GM23338 (cell line): Measurements from ENCODE around the gene AGAP5.

ENCODE experiments used
- CREB1 ChIP-seq: fragments of 250-450 bp; sonication (Bioruptor Pico); IDR thresholded peaks from 2 replicates; pipeline ENCODE4 v1.5.0; 2020; ENCODE audit warnings: low read depth, mild to moderate bottlenecking, moderate library complexity
- EZH2 ChIP-seq: fragments of 200-600 bp; sonication (generic); IDR thresholded peaks from one replicate; pipeline ENCODE4 v1.8.0; 2017; ENCODE audit warnings: antibody characterized with exemption, mild to moderate bottlenecking, low read depth; ENCODE audit not compliant: unreplicated experiment
- EZH2phosphoT487 ChIP-seq: fragments of 200-600 bp; sonication (generic); IDR thresholded peaks from one replicate; pipeline ENCODE4 v1.8.1; 2018; ENCODE audit warnings: antibody characterized with exemption; ENCODE audit not compliant: unreplicated experiment
- JUNB ChIP-seq: IDR thresholded peaks from one replicate; pipeline ENCODE4 v1.6.1; 2016; ENCODE audit warnings: antibody characterized with exemption; ENCODE audit not compliant: unreplicated experiment
- NANOG ChIP-seq: IDR thresholded peaks from 2 replicates; pipeline ENCODE4 v1.6.1; 2016; ENCODE audit warnings: antibody characterized with exemption, borderline replicate concordance
- POLR2AphosphoS5 ChIP-seq: IDR thresholded peaks from 2 replicates; pipeline ENCODE4 v1.6.1; 2016; ENCODE audit warnings: antibody characterized with exemption, low read depth
- ZNF114 ChIP-seq: fragments of 250-450 bp; sonication (Bioruptor Pico); IDR thresholded peaks from 2 replicates; pipeline ENCODE4 v1.5.0; 2020; ENCODE audit warnings: mild to moderate bottlenecking, moderate library complexity
- ZNF331 ChIP-seq: fragments of 250-450 bp; sonication (Bioruptor Pico); IDR thresholded peaks from 2 replicates; pipeline ENCODE4 v1.5.0; 2020; ENCODE audit warnings: low read depth, mild to moderate bottlenecking, moderate library complexity
- TF ChIP-seq, protein P1 (sequence below), 2 experiments: fragments of 200-600 bp in 1 of 2; sonication (generic) in 1 of 2; conservative IDR thresholded peaks; 2 replicates each; pipeline versions ENCODE4 v1.5.1 to v1.6.1; 2016 to 2017; ENCODE audit warnings: antibody characterized with exemption in 2 of 2, low read depth in 2 of 2, mild to moderate bottlenecking in 2 of 2, moderate library complexity in 1 of 2
- TF ChIP-seq, protein P2 (sequence below): IDR thresholded peaks from one replicate; pipeline ENCODE4 v1.6.1; 2018; ENCODE audit warnings: antibody characterized with exemption; ENCODE audit not compliant: unreplicated experiment
- TF ChIP-seq, protein P3 (sequence below): IDR thresholded peaks from 2 replicates; pipeline ENCODE4 v1.6.1; 2016; ENCODE audit warnings: antibody characterized with exemption

DNA sequence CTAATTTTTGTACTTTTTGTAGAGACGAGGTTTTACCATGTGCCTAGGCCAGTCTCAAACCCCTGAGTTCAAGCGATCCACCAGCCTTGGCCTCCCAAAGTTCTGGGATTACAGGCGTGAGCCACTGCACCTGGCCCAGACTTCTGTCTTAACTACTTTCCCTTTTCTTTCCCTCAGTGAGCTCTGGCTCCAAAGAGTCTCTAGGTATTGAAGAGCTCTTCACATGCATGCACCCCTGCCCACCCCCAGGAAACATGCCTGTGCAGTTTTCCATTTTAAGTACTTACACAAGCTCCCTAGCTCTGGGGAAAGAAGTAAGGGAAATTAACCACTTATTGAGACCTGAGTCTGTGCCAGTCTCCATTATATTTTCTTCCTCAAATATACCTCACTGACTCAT, 58.6 kb downstream of the AGAP5 start:
- TF ChIP-seq POLR2AphosphoS5 (no peak), CREB1 (CRISPR knock-in tag) (no peak), EZH2 (no peak), JUNB (no peak), EZH2phosphoT487 (no peak), ZNF331 (CRISPR knock-in tag) (no peak), NANOG (no peak), ZNF114 (CRISPR knock-in tag) (no peak)
- TF ChIP-seq, protein P1, sequence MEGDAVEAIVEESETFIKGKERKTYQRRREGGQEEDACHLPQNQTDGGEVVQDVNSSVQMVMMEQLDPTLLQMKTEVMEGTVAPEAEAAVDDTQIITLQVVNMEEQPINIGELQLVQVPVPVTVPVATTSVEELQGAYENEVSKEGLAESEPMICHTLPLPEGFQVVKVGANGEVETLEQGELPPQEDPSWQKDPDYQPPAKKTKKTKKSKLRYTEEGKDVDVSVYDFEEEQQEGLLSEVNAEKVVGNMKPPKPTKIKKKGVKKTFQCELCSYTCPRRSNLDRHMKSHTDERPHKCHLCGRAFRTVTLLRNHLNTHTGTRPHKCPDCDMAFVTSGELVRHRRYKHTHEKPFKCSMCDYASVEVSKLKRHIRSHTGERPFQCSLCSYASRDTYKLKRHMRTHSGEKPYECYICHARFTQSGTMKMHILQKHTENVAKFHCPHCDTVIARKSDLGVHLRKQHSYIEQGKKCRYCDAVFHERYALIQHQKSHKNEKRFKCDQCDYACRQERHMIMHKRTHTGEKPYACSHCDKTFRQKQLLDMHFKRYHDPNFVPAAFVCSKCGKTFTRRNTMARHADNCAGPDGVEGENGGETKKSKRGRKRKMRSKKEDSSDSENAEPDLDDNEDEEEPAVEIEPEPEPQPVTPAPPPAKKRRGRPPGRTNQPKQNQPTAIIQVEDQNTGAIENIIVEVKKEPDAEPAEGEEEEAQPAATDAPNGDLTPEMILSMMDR (conservative IDR thresholded peaks at IDR 0.05; ENCODE audit: low read depth in 2 of 2): no peak
- TF ChIP-seq, protein P2, sequence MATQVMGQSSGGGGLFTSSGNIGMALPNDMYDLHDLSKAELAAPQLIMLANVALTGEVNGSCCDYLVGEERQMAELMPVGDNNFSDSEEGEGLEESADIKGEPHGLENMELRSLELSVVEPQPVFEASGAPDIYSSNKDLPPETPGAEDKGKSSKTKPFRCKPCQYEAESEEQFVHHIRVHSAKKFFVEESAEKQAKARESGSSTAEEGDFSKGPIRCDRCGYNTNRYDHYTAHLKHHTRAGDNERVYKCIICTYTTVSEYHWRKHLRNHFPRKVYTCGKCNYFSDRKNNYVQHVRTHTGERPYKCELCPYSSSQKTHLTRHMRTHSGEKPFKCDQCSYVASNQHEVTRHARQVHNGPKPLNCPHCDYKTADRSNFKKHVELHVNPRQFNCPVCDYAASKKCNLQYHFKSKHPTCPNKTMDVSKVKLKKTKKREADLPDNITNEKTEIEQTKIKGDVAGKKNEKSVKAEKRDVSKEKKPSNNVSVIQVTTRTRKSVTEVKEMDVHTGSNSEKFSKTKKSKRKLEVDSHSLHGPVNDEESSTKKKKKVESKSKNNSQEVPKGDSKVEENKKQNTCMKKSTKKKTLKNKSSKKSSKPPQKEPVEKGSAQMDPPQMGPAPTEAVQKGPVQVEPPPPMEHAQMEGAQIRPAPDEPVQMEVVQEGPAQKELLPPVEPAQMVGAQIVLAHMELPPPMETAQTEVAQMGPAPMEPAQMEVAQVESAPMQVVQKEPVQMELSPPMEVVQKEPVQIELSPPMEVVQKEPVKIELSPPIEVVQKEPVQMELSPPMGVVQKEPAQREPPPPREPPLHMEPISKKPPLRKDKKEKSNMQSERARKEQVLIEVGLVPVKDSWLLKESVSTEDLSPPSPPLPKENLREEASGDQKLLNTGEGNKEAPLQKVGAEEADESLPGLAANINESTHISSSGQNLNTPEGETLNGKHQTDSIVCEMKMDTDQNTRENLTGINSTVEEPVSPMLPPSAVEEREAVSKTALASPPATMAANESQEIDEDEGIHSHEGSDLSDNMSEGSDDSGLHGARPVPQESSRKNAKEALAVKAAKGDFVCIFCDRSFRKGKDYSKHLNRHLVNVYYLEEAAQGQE: no peak
- TF ChIP-seq, protein P3, sequence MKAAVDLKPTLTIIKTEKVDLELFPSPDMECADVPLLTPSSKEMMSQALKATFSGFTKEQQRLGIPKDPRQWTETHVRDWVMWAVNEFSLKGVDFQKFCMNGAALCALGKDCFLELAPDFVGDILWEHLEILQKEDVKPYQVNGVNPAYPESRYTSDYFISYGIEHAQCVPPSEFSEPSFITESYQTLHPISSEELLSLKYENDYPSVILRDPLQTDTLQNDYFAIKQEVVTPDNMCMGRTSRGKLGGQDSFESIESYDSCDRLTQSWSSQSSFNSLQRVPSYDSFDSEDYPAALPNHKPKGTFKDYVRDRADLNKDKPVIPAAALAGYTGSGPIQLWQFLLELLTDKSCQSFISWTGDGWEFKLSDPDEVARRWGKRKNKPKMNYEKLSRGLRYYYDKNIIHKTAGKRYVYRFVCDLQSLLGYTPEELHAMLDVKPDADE: no peak
